Breast epithelium (tissue), 3 donors: ENCODE measurements around the gene ULBP2.

ENCODE experiments used
- CTCF ChIP-seq, 3 donors: fragments of 450-650 bp; IDR thresholded peaks; one replicate each; pipeline ENCODE4 v1.5.1; 2016 to 2017; ENCODE audit warnings: antibody characterized with exemption in 3 of 3, mild to moderate bottlenecking in 3 of 3, moderate library complexity in 3 of 3
- POLR2A ChIP-seq: fragments of 450-650 bp; IDR thresholded peaks from one replicate; pipeline ENCODE4 v1.6.1; 2016; ENCODE audit warnings: antibody characterized with exemption, mild to moderate bottlenecking, moderate library complexity
- POLR2AphosphoS5 ChIP-seq, 3 donors: sonication (generic); formaldehyde crosslinking; IDR thresholded peaks; one replicate each; pipeline ENCODE4 v1.6.1; 2017; ENCODE audit warnings: antibody characterized with exemption in 3 of 3

- TF ChIP-seq CTCF (IDR thresholded peaks at IDR 0.05) = no peak
- TF ChIP-seq POLR2AphosphoS5 (IDR thresholded peaks at IDR 0.05) = no peak
- no peak for TF ChIP-seq POLR2A
Observed at GRCh38 chr6:149988550-149989346, 46.9 kb downstream of the ULBP2 start.
